Stimulated activated CD8-positive, alpha-beta memory T cell treated with anti-CD3 and anti-CD28 coated beads, Interleukin-12 subunit alpha, Interleukin-12 subunit beta, amount 100 ng/mL, for 24 hours (primary cell): ENCODE measurements around the gene KIF3C.

ENCODE experiments used
- DNase-seq: peaks from one replicate; pipeline ENCODE4 v3.0.0-alpha.2; 2020; ENCODE audit errors: extremely low read depth

KIF3C gene

GRCh38 chr2:25877431-25878360 is 104.6 kb downstream of the KIF3C start:
- peak; percentile 14 for DNase-seq
